TTC549 (cell line): ENCODE data around the gene NPS.

Experiments
- FAIRE-seq: peaks from 2 replicates; lab custom pipeline; 2012; peaks lifted over from hg19 to GRCh38; lab: Jason Lieb, UNC

The NPS gene, protein sequence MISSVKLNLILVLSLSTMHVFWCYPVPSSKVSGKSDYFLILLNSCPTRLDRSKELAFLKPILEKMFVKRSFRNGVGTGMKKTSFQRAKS

DNA sequence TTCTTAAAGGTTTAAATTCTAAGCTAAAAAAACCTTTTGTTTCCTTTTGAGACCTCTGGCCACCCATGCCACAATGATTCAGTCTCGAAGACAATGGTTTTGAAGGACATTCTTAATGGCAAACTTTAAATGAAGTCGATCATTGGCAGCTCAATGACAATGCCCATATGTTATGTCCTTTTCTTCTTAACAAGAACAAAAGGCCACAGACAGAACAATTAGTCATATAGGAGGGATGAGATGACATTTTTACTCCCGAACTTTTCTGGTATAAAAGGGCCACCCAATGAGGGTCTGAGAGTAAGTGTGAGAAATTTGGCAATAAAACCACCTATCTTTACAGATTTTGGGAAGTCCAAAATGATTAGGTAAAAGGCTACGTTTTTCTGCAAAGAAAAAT lies at the start of gene NPS:
NPS (plus strand) TSS at position 301 of the 400 bp plus-strand sequence; CDS start at position 361, 60 bp downstream.
- no peak for FAIRE-seq

DNA sequence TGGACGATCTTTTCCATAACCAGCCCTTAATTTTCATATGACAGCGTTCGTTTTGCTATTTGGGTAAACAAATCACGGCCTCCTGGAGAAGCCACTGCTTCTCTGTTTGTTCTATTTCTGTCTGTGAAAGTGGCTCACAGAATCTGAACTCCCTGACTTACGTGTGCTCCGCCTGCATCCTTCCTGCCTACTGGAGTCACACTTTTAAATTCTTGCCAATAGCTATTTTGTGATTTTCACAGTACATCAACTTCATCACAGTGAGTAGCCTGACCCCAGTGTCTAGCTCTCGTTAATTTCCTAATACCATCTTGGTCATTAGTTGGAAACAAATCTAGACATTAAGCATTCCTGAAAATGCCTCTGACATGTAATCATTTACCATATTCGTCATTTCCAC lies 49.0 kb upstream of the NPS start:
- FAIRE-seq, result no peak

- FAIRE-seq, result no peak
Observed at GRCh38 chr10:127506094-127506493, 43.0 kb upstream of the NPS start.

DNA sequence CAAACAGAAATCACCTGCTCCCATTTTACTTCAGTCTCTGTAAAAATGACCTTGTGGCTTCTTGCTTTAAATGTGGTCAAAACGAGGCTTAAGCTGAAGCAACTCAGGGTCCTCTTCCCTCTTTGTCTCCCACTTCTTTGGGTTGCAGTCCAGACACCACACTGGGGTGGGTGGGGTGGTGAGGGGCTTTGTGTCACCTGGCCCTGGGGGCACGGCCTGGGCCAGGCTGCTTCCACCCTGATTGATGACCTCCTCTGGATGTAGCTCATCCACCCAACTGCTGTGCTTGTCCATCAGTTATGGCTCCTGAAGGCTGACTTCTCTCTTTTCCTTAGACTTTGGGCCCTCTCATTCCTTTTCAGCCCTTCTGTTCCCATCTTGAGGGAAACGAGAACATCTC lies 26.8 kb upstream of the NPS start:
- no peak for FAIRE-seq

DNA sequence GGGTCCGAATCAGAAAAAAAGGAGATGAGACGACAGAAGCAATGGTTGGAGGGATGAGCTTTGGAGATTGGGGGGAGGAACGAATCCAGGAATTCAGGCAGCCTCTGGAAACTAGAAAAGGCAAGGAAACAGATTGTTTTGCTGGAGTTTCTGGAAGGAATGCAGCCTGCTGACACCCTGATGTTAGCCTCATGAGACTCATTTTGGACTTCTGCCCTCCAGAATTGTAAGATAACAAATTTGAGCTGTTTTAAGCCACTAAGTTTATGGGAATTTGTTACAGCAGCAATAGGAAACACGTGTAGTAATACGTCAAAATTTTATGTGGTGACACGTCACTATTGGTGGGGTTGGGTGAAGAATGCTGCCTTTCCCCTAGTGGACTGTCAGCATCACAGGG lies 25.6 kb upstream of the NPS start:
- no peak for FAIRE-seq

- no peak for FAIRE-seq
Observed at GRCh38 chr10:127524229-127524628, 24.9 kb upstream of the NPS start.

- FAIRE-seq, result no peak
Observed at GRCh38 chr10:127524908-127525665, 24.0 kb upstream of the NPS start.

DNA sequence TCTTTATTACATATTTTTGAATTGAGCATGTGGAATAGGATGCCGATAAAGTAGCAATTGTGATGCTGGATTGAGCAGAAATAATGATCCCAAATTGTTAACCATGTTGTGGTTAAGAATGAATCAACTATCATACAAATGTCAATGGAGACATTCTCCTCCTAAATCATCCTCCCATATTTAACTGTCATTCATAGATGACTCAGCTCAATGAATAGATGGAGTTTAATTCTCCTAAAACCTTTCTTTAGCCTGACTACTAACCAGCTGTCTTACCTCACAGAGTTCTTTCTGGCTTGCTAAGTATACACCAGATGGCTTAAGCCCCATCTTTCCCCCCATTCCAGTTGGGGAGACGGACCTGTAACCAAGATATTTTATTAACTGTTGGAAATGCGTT lies 23.4 kb upstream of the NPS start:
- FAIRE-seq, result no peak

GRCh38 chr10:127526161-127526560 lies 22.9 kb upstream of the NPS start:
- FAIRE-seq, result no peak

DNA sequence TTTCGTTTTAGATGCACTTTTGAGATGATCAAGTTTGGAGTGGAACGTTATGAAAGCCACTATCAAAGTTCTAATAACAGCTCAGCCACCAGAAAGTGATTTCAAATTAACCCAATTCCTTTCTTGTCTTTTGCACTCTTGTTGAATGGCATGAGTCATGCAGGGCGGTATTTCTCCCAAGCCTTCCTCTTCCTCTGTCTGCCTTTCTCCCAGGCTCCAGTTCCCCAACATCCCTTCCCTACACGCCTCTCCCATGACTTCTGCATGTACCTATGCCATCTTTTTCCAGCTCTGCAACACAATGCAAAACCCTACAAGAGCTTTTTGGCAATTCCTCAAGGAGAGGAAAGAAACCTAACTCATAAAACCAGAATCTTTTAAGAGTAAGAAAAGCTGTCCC lies 21.8 kb upstream of the NPS start:
- no peak for FAIRE-seq

GRCh38 chr10:127527891-127528290 lies 21.2 kb upstream of the NPS start:
- FAIRE-seq, result no peak

DNA sequence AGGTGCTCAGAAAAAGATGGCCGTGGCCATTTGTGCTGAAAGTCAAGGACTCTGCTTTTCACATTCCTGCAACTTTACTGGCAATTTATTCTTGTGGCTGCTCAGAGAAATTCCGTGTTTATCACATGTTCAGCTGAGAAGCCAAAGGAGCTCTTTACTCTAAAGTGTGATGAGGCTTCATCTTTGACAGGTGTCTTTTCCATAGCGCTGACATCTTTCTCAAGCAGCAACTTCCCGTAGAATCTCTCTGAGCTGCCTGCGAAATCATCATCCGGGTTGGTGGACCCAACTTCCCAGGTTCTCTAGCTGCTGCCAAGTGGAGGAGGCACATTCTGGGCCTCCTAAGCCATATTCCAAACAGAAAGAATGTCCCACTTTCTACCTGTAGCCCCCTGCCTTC lies 16.9 kb upstream of the NPS start:
- FAIRE-seq, result no peak

- FAIRE-seq, result no peak
Observed at GRCh38 chr10:127532659-127533058, 16.4 kb upstream of the NPS start.

DNA sequence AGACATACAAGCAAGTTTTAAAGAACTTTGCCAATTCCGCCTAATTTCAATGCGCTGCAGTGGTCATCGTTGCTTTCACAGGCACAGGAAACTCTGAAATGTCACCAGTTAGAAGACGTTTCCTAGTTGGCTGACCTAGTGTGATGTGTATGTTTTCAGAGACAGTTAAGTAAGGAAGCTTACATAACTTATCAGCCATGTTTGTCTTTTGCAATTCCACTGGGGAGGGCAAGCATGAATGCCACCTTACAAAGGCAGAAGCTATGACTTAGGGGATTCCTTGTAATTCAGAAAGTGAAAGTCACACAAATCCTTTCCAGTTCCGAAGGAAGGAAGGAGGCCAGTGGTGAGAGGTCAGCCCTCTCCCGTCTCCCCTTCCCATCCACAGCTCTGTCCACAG lies 15.0 kb upstream of the NPS start:
- FAIRE-seq, result no peak

GRCh38 chr10:127534496-127534895 lies 14.6 kb upstream of the NPS start:
- no peak for FAIRE-seq

DNA sequence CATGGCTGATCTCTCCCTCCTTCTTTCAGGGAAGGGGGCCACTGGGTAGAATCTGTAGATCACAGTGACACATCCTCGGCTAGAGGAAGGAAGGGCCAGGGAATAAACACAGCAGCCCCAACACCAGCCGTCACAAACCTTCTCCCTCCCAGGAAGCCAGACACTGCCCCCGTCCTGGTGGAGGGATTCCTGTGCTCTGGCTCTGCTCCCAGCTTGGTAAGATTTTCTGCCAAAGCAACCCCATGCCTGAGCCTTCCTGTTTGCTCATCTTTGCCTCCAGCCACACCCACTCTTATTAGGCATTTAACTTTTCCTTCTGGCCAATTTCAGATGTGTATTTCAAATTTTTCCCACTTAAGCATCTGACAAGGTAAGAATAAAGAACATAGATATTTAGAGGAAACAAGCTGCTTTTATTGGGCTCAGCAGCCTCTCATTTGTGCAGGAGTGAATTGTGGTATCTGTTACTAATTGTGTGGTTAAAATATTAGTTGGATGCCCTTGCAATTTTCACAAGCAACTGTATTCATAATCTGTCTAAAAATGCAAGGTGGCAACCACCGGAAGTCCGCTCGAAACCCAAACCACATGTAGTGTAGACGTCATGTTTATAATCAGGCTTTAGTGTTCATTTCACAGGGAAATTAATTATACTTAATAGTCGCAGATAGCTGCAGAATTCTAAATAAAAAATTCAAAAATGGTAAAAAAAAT lies 13.2 kb upstream of the NPS start:
- FAIRE-seq, result no peak

GRCh38 chr10:127536972-127537760 lies 11.9 kb upstream of the NPS start:
- FAIRE-seq, result no peak

- no peak for FAIRE-seq
Observed at GRCh38 chr10:127537924-127538323, 11.2 kb upstream of the NPS start.

GRCh38 chr10:127548022-127548421 lies 1.1 kb upstream of the NPS start:
- no peak for FAIRE-seq

DNA sequence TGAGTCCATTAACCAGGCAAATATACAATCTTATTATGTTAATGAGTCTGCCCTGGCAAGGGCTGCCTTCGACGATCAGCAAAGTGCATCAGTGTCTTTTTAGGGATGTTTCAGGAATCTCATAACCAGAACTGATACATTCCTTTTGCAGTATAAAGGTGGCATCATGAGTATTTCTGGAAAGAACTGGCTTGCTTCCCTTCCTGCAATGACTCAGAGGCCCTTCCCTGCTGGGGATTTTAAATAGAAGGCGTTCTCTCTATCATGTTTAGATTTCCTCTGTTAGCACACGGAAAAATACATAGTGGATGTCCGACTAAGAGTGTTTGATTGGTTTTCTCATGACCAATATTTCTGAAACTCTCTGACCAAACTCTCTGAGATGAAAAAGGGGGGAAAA lies 1.8 kb downstream of the NPS start:
- no peak for FAIRE-seq

GRCh38 chr10:127552446-127552845 lies 3.3 kb downstream of the NPS start:
- no peak for FAIRE-seq

DNA sequence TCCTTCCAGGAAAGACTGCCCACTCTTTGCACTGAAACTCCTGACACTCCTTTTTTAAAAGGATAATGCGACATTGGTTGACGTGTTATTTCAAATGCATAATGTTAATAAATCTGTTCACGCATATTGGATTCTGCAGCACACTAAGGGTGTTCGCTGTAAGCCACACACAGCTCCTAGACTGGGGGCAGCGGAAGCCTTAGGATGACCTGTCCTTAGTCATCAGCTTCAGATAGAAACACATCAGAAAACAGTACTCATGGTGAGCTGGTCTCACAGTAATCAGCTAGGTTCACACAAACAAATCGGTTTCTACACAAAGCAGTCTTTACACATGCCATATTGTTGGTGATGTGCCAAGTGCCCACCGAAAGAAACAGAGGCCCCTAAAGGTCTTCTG lies 4.3 kb downstream of the NPS start:
- FAIRE-seq, result no peak

DNA sequence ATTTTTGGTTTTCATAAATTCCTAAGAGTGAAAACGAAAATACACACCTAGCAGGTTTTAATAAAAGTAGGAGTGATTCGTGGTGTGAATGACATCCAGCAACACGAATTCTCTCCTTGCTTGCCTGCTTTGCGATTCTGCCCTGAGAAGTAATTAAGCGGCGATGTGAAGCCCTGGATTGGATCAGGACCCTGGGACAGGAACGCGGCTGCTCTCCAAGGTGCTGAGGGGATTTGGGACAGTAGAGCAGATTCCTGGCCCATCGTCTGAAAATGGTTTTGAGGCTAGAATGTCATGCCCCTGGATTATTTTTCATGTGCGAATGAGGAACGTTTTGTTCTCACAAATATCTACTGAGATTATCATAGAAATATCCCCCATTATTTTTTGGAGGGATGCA lies 7.8 kb downstream of the NPS start:
- no peak for FAIRE-seq
